Measurements from ENCODE around the gene EBF3. TPM values are rescaled to one million over a fixed set of nuclear protein-coding genes. Genes with fewer than 3 reads are reported as not detected.

Gene EBF3
- total RNA-seq, 2 experiments from 2014 or later: not detected

DNA sequence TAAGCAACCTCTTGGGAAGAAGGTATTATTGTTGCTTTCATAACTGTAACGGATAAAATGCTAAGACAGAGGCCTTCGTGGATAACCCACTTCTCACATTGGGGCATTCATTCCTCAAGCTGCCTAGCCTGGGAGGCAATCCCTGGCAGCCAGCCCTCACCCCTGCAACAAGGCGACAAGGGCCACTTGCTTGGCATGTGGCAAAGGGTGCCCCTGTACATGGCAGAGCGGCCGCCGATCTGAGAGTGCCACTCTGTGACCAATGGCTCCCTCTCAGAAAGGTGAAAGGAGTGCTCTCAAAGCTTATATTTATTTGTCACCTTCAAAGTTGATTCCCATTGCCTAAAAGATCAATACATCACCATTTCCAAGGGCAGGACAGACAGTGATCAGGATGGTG is 31.9 kb downstream of the EBF3 start:
- no peak for DNase-seq
- no peak overlapping the region for H3K27ac ChIP-seq (ENCODE audit: low read depth in 1 of 2, low read length in 2 of 2)
- TF ChIP-seq, protein P1, sequence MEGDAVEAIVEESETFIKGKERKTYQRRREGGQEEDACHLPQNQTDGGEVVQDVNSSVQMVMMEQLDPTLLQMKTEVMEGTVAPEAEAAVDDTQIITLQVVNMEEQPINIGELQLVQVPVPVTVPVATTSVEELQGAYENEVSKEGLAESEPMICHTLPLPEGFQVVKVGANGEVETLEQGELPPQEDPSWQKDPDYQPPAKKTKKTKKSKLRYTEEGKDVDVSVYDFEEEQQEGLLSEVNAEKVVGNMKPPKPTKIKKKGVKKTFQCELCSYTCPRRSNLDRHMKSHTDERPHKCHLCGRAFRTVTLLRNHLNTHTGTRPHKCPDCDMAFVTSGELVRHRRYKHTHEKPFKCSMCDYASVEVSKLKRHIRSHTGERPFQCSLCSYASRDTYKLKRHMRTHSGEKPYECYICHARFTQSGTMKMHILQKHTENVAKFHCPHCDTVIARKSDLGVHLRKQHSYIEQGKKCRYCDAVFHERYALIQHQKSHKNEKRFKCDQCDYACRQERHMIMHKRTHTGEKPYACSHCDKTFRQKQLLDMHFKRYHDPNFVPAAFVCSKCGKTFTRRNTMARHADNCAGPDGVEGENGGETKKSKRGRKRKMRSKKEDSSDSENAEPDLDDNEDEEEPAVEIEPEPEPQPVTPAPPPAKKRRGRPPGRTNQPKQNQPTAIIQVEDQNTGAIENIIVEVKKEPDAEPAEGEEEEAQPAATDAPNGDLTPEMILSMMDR (IDR thresholded peaks at IDR 0.05): no peak
- ChIA-PET POLR2A (no interaction called here), CTCF (no interaction called here)
- Mint-ChIP-seq H3K27me3 (no peaks in the 10 kb centered on the region), H3K4me1 (ENCODE audit: low read depth) (no peaks in the 10 kb centered on the region), H3K9me3 (no peaks in the 10 kb centered on the region), H3K4me3 (no peak overlapping the region), H3K27ac (no peak overlapping the region), H3K36me3 (ENCODE audit: low read depth) (no peaks in the 10 kb centered on the region)
- H3K27me3 ChIP-seq (ENCODE audit: control insufficient read depth in 1 of 2, insufficient read depth in 2 of 2, low read length in 2 of 2): no peaks in the 10 kb centered on the region
- no peak overlapping the region for H3K4me3 ChIP-seq (ENCODE audit: low read length)
- intact Hi-C loops (cut with DNase I, micrococcal nuclease): no loop called here
- H3K36me3 ChIP-seq (ENCODE audit: insufficient read depth, low read length): no peaks in the 10 kb centered on the region
- H3K9me3 ChIP-seq (ENCODE audit: control insufficient read depth in 1 of 2, insufficient read depth in 1 of 2, low read length in 2 of 2): no peaks in the 10 kb centered on the region
- no peaks in the 10 kb centered on the region for H3K4me1 ChIP-seq (ENCODE audit: insufficient read depth, low read length)
- no peak for ATAC-seq (ENCODE audit: poor library complexity)

DNA sequence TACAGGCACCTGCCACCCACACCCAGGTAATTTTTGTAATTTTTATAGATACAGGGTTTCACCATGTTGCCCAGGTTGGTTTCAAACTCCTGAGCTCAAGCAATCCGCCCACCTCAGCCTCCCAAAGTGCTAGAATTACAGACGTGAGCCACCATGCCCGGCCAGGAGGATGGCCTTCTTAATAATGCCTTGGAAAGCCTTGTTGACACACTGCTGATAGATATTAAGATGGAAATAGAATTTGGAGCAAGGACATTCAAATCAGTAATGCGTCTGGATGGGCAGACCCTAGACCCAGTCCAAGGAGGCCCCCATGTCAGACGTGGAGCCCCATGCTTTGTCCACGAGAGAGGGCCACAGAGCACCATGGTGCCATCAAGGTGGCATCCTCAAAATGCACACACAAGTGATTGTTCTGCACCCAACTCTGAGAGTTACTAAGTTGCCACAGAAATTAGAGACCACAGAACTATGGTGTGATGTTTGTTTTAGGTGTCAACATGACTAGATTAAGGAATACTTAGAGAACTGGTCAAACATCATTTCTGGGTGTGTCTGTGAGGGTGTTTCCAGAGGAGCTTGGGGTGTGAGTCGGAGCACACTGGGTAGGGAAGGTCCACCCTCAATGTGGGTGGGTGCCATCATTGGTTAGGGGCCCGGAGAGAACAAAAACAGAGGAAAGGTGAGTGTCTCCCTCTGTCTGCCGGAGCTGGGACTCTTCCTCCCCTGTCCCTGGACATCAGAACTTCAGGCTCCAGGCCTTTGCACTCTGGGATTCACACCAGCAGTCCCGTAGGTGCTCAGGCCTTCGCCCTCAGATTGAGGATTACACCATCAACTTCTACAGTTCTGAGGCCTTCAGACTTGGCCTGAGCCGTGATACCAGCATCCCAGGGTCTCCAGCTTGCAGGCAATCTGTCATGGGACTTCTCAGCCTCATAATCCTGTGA is 34.5 kb downstream of the EBF3 start:
- Mint-ChIP-seq H3K27me3 (no peaks in the 10 kb centered on the region), H3K27ac (no peak overlapping the region), H3K9me3 (no peaks in the 10 kb centered on the region), H3K4me3 (no peak overlapping the region), H3K36me3 (ENCODE audit: low read depth) (no peaks in the 10 kb centered on the region), H3K4me1 (ENCODE audit: low read depth) (no peaks in the 10 kb centered on the region)
- ATAC-seq (ENCODE audit: poor library complexity) (no peak), DNase-seq (no peak)
- TF ChIP-seq, protein P1 (IDR thresholded peaks at IDR 0.05): no peak
- H3K9me3 ChIP-seq (ENCODE audit: control insufficient read depth in 1 of 2, insufficient read depth in 1 of 2, low read length in 2 of 2): no peaks in the 10 kb centered on the region
- H3K27me3 ChIP-seq (ENCODE audit: control insufficient read depth in 1 of 2, insufficient read depth in 2 of 2, low read length in 2 of 2): no peaks in the 10 kb centered on the region
- H3K36me3 ChIP-seq (ENCODE audit: insufficient read depth, low read length): no peaks in the 10 kb centered on the region
- H3K4me3 ChIP-seq (ENCODE audit: low read length): no peak overlapping the region
- intact Hi-C loops (cut with DNase I, micrococcal nuclease): no loop called here
- no peak overlapping the region for H3K27ac ChIP-seq (ENCODE audit: low read depth in 1 of 2, low read length in 2 of 2)
- POLR2A ChIA-PET: no interaction called here
- CTCF ChIA-PET: no interaction called here
- no peaks in the 10 kb centered on the region for H3K4me1 ChIP-seq (ENCODE audit: insufficient read depth, low read length)

DNA sequence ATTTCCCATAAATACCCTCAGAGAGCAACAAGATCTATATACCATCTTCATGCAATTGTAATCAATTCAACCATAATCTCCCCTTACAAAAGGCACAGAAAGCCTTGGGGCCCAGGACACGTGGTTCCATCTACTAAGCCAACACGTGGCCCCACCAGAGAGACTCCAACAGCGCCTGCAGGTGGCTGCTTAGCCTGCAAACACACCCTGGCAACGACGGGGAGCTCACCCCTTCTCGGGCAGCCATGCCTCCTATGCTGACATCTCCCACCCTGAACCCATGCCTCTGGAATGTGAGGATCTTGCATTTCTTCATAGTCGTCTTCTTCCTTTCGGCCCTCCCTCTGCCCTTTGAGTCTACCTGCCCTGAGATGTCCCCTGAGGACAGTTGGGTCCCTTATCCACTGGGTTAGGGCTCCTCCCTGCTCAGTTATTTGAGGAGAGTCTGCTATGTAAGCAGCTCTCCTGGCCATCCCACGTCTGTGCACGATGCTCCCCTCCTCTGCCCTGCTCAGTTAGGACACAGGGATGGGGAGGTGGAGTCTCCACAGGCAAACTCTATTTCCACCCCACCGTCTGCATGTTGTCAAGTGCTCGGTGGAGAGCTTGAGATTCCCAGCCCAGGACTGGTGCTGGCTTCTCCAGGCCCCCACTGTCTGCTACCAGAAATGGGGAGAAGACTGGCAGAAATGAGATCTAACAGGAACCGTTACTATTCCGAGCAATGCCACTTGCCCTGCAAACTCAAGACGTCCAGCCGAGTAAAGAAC is 36.5 kb downstream of the EBF3 start:
- Histone ChIP-seq H3K36me3 (ENCODE audit: insufficient read depth, low read length) (no peaks in the 10 kb centered on the region), H3K27me3 (ENCODE audit: control insufficient read depth in 1 of 2, insufficient read depth in 2 of 2, low read length in 2 of 2) (no peaks in the 10 kb centered on the region), H3K4me3 (ENCODE audit: low read length) (no peak overlapping the region), H3K27ac (ENCODE audit: low read depth in 1 of 2, low read length in 2 of 2) (no peak overlapping the region), H3K4me1 (ENCODE audit: insufficient read depth, low read length) (no peaks in the 10 kb centered on the region), H3K9me3 (ENCODE audit: control insufficient read depth in 1 of 2, insufficient read depth in 1 of 2, low read length in 2 of 2) (no peaks in the 10 kb centered on the region)
- intact Hi-C loops (cut with DNase I, micrococcal nuclease): no loop called here
- no peak for ATAC-seq (ENCODE audit: poor library complexity)
- Mint-ChIP-seq H3K4me3 (no peak overlapping the region), H3K27ac (no peak overlapping the region), H3K9me3 (no peaks in the 10 kb centered on the region), H3K27me3 (no peaks in the 10 kb centered on the region), H3K4me1 (ENCODE audit: low read depth) (no peaks in the 10 kb centered on the region), H3K36me3 (ENCODE audit: low read depth) (no peaks in the 10 kb centered on the region)
- no peak for DNase-seq
- CTCF ChIA-PET: no interaction called here
- TF ChIP-seq, protein P1 (IDR thresholded peaks at IDR 0.05): no peak
- POLR2A ChIA-PET: no interaction called here
